Astrocyte (in vitro differentiated cells and primary cell): ENCODE results near the gene FGGY.

ENCODE experiments used
- CTCF ChIP-seq: IDR thresholded peaks from 2 replicates; pipeline ENCODE4 v1.5.1; 2011; ENCODE audit warnings: low read depth, mild to moderate bottlenecking, inconsistent platforms, low read length, moderate library complexity; ENCODE audit not compliant: insufficient read depth
- EZH2 ChIP-seq: IDR thresholded peaks from 2 replicates; pipeline ENCODE4 v1.6.1; 2012; ENCODE audit warnings: mild to moderate bottlenecking, low read length, inconsistent platforms; ENCODE audit not compliant: insufficient read depth

GRCh38 chr1:59499943-59500569 is 203.2 kb downstream of the FGGY start:
- no peak for TF ChIP-seq CTCF
- TF ChIP-seq EZH2 = no peak
